ENCODE measurements around the gene TMEM63C.

GRCh38 chr14:77266336-77266735 is 84.7 kb downstream of the TMEM63C start:
- no peak for TF ChIP-seq EZH2phosphoT487 (conservative IDR thresholded peaks at IDR 0.05; ENCODE audit: low read length)
- no peak for TF ChIP-seq CTCF (IDR thresholded peaks at IDR 0.05; ENCODE audit: insufficient read depth, low read length, poor library complexity, severe bottlenecking)
